Gastrocnemius medialis (tissue), 4 donors: Measurements from ENCODE around the gene RBM46. TPM values are rescaled to one million over a fixed set of nuclear protein-coding genes. Genes with fewer than 3 reads are reported as not detected.

ENCODE experiments used
- ATAC-seq, 2 donors: fragments of 150-250 bp; one replicate each; pipeline ENCODE4 v1.9.1; 2016
- DNase-seq, 2 donors: peaks; one replicate each; pipeline ENCODE4 v3.0.0-alpha.2; 2019
- H3K27ac ChIP-seq, 4 donors: fragments of 200-600 bp; sonication (generic); 1 replicate in 1 of 4; 2 replicates in 3 of 4; pipeline ENCODE4 v1.5.1; 2016 to 2018; ENCODE audit warnings: mild to moderate bottlenecking in 2 of 4, moderate library complexity in 1 of 4
- H3K27me3 ChIP-seq, 3 donors: fragments of 200-600 bp; sonication (generic) in 2 of 3; 1 replicate in 1 of 3; 2 replicates in 2 of 3; pipeline versions ENCODE4 v1.5.1 to v1.6.0; 2016 to 2019; ENCODE audit warnings: mild to moderate bottlenecking in 1 of 3, moderate library complexity in 1 of 3
- H3K36me3 ChIP-seq, 2 donors: fragments of 200-600 bp; sonication (generic) in 1 of 2; one replicate each; pipeline ENCODE4 v1.5.1; 2017 to 2018
- H3K4me1 ChIP-seq, 2 donors: fragments of 200-600 bp; sonication (generic) in 1 of 2; one replicate each; pipeline ENCODE4 v1.5.1; 2016 to 2017; ENCODE audit warnings: mild to moderate bottlenecking in 2 of 2
- H3K4me3 ChIP-seq, 4 donors: fragments of 200-600 bp; sonication (generic) in 3 of 4; 1 replicate in 1 of 4; 2 replicates in 3 of 4; pipeline ENCODE4 v1.5.1; 2016 to 2019; ENCODE audit warnings: mild to moderate bottlenecking in 2 of 4
- H3K9me3 ChIP-seq, 3 donors: fragments of 200-600 bp; sonication (generic) in 2 of 3; 1 replicate in 1 of 3; 2 replicates in 2 of 3; pipeline ENCODE4 v1.5.1; 2016 to 2019
- POLR2A ChIP-seq, 2 donors: fragments of 450-650 bp; IDR thresholded peaks; one replicate each; pipeline ENCODE4 v1.6.1; 2017; ENCODE audit warnings: antibody characterized with exemption in 2 of 2, mild to moderate bottlenecking in 2 of 2, moderate library complexity in 2 of 2
- in situ Hi-C, 4 donors: fragments of 200-750 bp; cut with MboI; loops; one replicate each; pipeline versions ENCODE4 v1.15.0 to v1.8.0; 2017; ENCODE audit warnings: low sequenced_read_pairs in 4 of 4
- intact Hi-C: fragments of 100-400 bp; cut with DNase I; formaldehyde crosslinking; loops from one replicate; pipeline ENCODE4 v1.15.1; 2023; ENCODE audit warnings: low total_unique reads
- total RNA-seq, 4 donors: library from RNA; depleted of rRNA; stranded (reverse); fragments of >200 nt; gene quantifications; one replicate each; pipeline versions ENCODE4 v1.1.0 to v1.2.3, GENCODE V29; 2016
- TF ChIP-seq, protein P1 (sequence below), 5 experiments: fragments of 450-650 bp in 3 of 5; fragments of 200-600 bp in 2 of 5; sonication (generic) in 2 of 5; IDR thresholded peaks in 4 of 5; conservative IDR thresholded peaks in 1 of 5; 1 replicate in 4 of 5; 2 replicates in 1 of 5; pipeline ENCODE4 v1.5.1; 2016 to 2019; ENCODE audit warnings: antibody characterized with exemption in 5 of 5, mild to moderate bottlenecking in 3 of 5, moderate library complexity in 3 of 5

Gene RBM46
- total RNA-seq, 4 donors from 2014 or later: not detected

DNA sequence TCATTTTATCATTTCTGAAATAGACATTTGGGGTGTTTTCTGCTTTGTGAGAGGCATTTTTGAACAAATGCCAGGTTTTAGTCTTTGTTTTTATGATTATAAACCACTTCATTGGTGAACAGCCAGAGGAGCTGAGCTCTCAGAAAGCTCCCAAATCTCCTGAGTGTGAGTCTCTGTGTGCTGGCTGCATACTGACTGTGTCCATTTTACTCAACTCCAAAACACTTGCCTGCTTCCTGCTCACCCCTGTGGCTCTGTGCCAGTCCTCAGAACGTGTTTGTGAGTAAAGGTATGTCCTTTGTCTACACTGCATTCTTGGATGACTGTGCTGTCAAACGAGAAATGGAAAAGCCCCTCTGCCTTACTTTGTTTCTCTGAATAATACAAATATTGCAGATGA is 42.6 kb upstream of the RBM46 start:
- H3K4me3 ChIP-seq: no peak overlapping the region
- H3K27ac ChIP-seq: no peak overlapping the region
- H3K9me3 ChIP-seq: no peaks in the 10 kb centered on the region
- H3K27me3 ChIP-seq: peaks cover 9 to 22% (median 15%) of the 10 kb centered on the region in 3 donors
- TF ChIP-seq POLR2A (IDR thresholded peaks at IDR 0.05): no peak
- TF ChIP-seq, protein P1, sequence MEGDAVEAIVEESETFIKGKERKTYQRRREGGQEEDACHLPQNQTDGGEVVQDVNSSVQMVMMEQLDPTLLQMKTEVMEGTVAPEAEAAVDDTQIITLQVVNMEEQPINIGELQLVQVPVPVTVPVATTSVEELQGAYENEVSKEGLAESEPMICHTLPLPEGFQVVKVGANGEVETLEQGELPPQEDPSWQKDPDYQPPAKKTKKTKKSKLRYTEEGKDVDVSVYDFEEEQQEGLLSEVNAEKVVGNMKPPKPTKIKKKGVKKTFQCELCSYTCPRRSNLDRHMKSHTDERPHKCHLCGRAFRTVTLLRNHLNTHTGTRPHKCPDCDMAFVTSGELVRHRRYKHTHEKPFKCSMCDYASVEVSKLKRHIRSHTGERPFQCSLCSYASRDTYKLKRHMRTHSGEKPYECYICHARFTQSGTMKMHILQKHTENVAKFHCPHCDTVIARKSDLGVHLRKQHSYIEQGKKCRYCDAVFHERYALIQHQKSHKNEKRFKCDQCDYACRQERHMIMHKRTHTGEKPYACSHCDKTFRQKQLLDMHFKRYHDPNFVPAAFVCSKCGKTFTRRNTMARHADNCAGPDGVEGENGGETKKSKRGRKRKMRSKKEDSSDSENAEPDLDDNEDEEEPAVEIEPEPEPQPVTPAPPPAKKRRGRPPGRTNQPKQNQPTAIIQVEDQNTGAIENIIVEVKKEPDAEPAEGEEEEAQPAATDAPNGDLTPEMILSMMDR (IDR thresholded peaks at IDR 0.05 in 4 of 5, conservative IDR thresholded peaks at IDR 0.05 in 1 of 5): no peak
- intact Hi-C loops: no loop called here
- H3K4me1 ChIP-seq: no peaks in the 10 kb centered on the region
- no peaks in the 10 kb centered on the region for H3K36me3 ChIP-seq
- no peak for DNase-seq
- in situ Hi-C loops: no loop called here
- no peak for ATAC-seq

DNA sequence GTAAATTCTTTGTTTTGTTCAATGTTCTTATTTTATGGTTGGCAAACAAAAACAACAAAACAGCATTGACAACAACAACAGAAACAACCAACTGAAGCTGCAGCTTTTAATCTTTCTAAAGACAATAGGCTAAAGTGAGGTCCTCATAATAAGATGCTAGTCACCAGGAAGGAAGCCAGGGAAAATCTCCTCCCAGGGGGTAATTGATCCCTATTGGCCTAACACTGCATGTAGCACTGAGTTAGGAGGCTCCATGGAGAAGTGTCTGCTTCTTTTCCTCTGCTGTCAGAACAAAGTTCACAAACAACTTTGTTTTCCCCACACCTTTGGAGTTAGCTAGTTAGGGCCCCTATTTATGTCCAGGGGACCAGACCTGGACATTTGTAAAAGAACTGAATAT is 42.0 kb upstream of the RBM46 start:
- no peak for TF ChIP-seq POLR2A (IDR thresholded peaks at IDR 0.05)
- TF ChIP-seq, protein P1 (IDR thresholded peaks at IDR 0.05 in 4 of 5, conservative IDR thresholded peaks at IDR 0.05 in 1 of 5): no peak
- Histone ChIP-seq H3K4me3 (no peak overlapping the region), H3K36me3 (no peaks in the 10 kb centered on the region), H3K27ac (no peak overlapping the region), H3K4me1 (peaks cover 0 to 2% of the 10 kb centered on the region in 2 donors), H3K9me3 (no peaks in the 10 kb centered on the region), H3K27me3 (peaks cover 16 to 28% (median 22%) of the 10 kb centered on the region in 3 donors)
- intact Hi-C loops (no loop called here), in situ Hi-C loops (no loop called here)
- ATAC-seq: no peak
- no peak for DNase-seq

DNA sequence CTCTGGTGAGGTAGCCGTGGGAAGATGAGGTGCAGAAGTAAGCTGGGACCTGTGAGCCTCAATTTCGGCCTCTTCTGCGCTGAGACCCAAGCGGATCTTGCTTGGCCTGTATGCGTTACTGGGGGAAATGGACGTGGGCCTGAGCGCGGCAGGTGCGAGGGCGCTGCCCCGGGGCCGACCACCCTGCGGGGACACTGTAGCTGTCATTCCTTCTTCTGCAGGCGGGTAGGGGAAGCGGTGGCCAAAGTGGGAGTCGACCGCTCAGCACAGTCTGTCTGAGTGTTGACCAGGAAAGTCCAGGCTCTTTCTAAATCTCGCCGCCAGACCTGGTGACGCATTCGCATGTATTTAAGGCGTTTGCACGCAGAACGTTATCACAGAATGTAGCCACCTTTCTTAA is 40.6 kb upstream of the RBM46 start:
- in situ Hi-C loops (no loop called here), intact Hi-C loops (no loop called here)
- H3K4me1 ChIP-seq: peaks cover 0 to 3% of the 10 kb centered on the region in 2 donors
- H3K36me3 ChIP-seq: no peaks in the 10 kb centered on the region
- H3K4me3 ChIP-seq: no peak overlapping the region
- no peak overlapping the region for H3K27ac ChIP-seq
- no peak for DNase-seq
- no peaks in the 10 kb centered on the region for H3K9me3 ChIP-seq
- ATAC-seq: no peak
- TF ChIP-seq, protein P1 (IDR thresholded peaks at IDR 0.05 in 4 of 5, conservative IDR thresholded peaks at IDR 0.05 in 1 of 5): no peak
- no peak for TF ChIP-seq POLR2A (IDR thresholded peaks at IDR 0.05)
- H3K27me3 ChIP-seq: peaks cover 27 to 36% (median 34%) of the 10 kb centered on the region in 3 donors

DNA sequence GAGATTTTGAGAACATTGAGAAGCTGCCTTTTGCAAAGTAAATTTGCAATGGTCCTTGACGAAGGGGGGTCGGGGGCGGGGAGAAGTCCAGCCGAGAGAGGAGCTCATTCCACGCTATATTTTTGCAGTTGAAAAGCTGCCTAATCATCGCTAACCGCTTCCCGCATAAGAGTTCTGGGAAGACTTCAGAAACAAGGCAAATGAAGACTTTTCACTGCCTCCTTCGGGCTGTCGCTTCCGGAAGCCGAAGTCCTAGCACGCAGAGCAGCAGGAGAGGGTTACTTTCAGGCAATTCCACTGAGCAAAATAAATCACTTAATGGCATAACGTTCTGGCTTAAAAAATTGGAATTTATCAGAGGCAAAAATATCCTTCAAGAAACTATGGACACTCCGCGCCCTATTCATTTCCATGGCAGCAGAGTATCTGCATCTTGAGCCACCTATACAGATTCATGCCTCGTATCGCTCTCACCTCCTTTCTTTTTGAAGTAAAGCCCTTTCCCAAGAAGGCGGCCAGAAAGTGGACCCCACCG is 39.9 kb upstream of the RBM46 start:
- peaks cover 0 to 3% of the 10 kb centered on the region in 2 donors for H3K4me1 ChIP-seq
- H3K36me3 ChIP-seq: no peaks in the 10 kb centered on the region
- peaks cover 34 to 37% (median 35%) of the 10 kb centered on the region in 3 donors for H3K27me3 ChIP-seq
- ATAC-seq: no peak
- no peak overlapping the region for H3K27ac ChIP-seq
- no peak for DNase-seq
- in situ Hi-C loops: no loop called here
- TF ChIP-seq, protein P1 (IDR thresholded peaks at IDR 0.05 in 4 of 5, conservative IDR thresholded peaks at IDR 0.05 in 1 of 5): no peak
- TF ChIP-seq POLR2A (IDR thresholded peaks at IDR 0.05): no peak
- intact Hi-C loops: no loop called here
- H3K9me3 ChIP-seq: no peaks in the 10 kb centered on the region
- H3K4me3 ChIP-seq: no peak overlapping the region
